ENCODE measurements around the gene DRD3.

Gene DRD3

GRCh38 chr3:114122027-114122709 lies 56.7 kb downstream of the DRD3 start:
- in situ Hi-C loops (cut with HindIII; ENCODE audit: low sequenced_read_pairs) = loop anchor here (5.0 kb wide), 1 partner anchor 80 kb away; no protein-coding TSS in a partner anchor

GRCh38 chr3:114120211-114120610 lies 58.6 kb downstream of the DRD3 start:
- in situ Hi-C loops (cut with HindIII; ENCODE audit: low sequenced_read_pairs) = loop anchor here (5.0 kb wide), 1 partner anchor 78 kb away; no protein-coding TSS in a partner anchor

GRCh38 chr3:114119776-114120175 lies 59.1 kb downstream of the DRD3 start:
- in situ Hi-C loops (cut with HindIII; ENCODE audit: low sequenced_read_pairs) = loop anchor here (5.0 kb wide), 1 partner anchor 77 kb away; no protein-coding TSS in a partner anchor

- in situ Hi-C loops (cut with HindIII; ENCODE audit: low sequenced_read_pairs) = no loop called here
These were observed 63.7 kb downstream of the DRD3 start for GRCh38 chr3:114115143-114115542.

GRCh38 chr3:114114719-114115118 lies 64.1 kb downstream of the DRD3 start:
- in situ Hi-C loops (cut with HindIII; ENCODE audit: low sequenced_read_pairs) = no loop called here

- in situ Hi-C loops (cut with HindIII; ENCODE audit: low sequenced_read_pairs) = no loop called here
These were observed 66.2 kb downstream of the DRD3 start for GRCh38 chr3:114112696-114113095.

GRCh38 chr3:114111060-114111770 lies 67.6 kb downstream of the DRD3 start:
- in situ Hi-C loops (cut with HindIII; ENCODE audit: low sequenced_read_pairs) = no loop called here

- in situ Hi-C loops (cut with HindIII; ENCODE audit: low sequenced_read_pairs) = no loop called here
These were observed 68.4 kb downstream of the DRD3 start for GRCh38 chr3:114110439-114110838.

GRCh38 chr3:114108137-114108536 lies 70.7 kb downstream of the DRD3 start:
- in situ Hi-C loops (cut with HindIII; ENCODE audit: low sequenced_read_pairs) = no loop called here

GRCh38 chr3:114104414-114104813 lies 74.4 kb downstream of the DRD3 start:
- in situ Hi-C loops (cut with HindIII; ENCODE audit: low sequenced_read_pairs) = no loop called here

GRCh38 chr3:114103858-114104257 lies 75.0 kb downstream of the DRD3 start:
- in situ Hi-C loops (cut with HindIII; ENCODE audit: low sequenced_read_pairs) = no loop called here

GRCh38 chr3:114103181-114103580 lies 75.7 kb downstream of the DRD3 start:
- in situ Hi-C loops (cut with HindIII; ENCODE audit: low sequenced_read_pairs) = no loop called here

GRCh38 chr3:114101101-114101500 lies 77.8 kb downstream of the DRD3 start:
- in situ Hi-C loops (cut with HindIII; ENCODE audit: low sequenced_read_pairs) = no loop called here

GRCh38 chr3:114095796-114096195 lies 83.1 kb downstream of the DRD3 start:
- in situ Hi-C loops (cut with HindIII; ENCODE audit: low sequenced_read_pairs) = no loop called here

GRCh38 chr3:114093596-114093995 lies 85.3 kb downstream of the DRD3 start:
- in situ Hi-C loops (cut with HindIII; ENCODE audit: low sequenced_read_pairs) = no loop called here

GRCh38 chr3:114093016-114093380 lies 85.9 kb downstream of the DRD3 start:
- in situ Hi-C loops (cut with HindIII; ENCODE audit: low sequenced_read_pairs) = no loop called here

GRCh38 chr3:114092151-114093015 lies 86.5 kb downstream of the DRD3 start:
- in situ Hi-C loops (cut with HindIII; ENCODE audit: low sequenced_read_pairs) = no loop called here

GRCh38 chr3:114089675-114090074 lies 89.2 kb downstream of the DRD3 start:
- in situ Hi-C loops (cut with HindIII; ENCODE audit: low sequenced_read_pairs) = no loop called here

- in situ Hi-C loops (cut with HindIII; ENCODE audit: low sequenced_read_pairs) = no loop called here
These were observed 92.5 kb downstream of the DRD3 start for GRCh38 chr3:114086356-114086755.

GRCh38 chr3:114083112-114083511 lies 95.7 kb downstream of the DRD3 start:
- in situ Hi-C loops (cut with HindIII; ENCODE audit: low sequenced_read_pairs) = no loop called here

GRCh38 chr3:114081037-114081436 lies 97.8 kb downstream of the DRD3 start:
- in situ Hi-C loops (cut with HindIII; ENCODE audit: low sequenced_read_pairs) = no loop called here
